HCT116 (cell line): ENCODE data around the gene SPSB1. TPM values are rescaled to one million over a fixed set of nuclear protein-coding genes. Genes with fewer than 3 reads are reported as not detected.

Experiments
- ATAC-seq: fragments of 200-7000 bp; cut with Tn5 transposase; 2 replicates; pipeline ENCODE4 v1.9.1; 2020; ENCODE audit warnings: mild to moderate bottlenecking, moderate library complexity
- BruUV-seq: library from RNA; stranded (reverse); fragments of 400-500 nt; replicated peaks from 2 replicates; lab custom pipeline; 2021; lab: Mats Ljungman, UMichigan
- CTCF ChIA-PET: fragments of 300-600 bp; sonication (Branson Sonifier 250); formaldehyde crosslinking; loops from one replicate; lab custom pipeline; 2021; ENCODE audit warnings: antibody characterized with exemption; lab: Charles Lee
- POLR2A ChIA-PET: fragments of 300-600, 350-600 bp; sonication (Branson Sonifier 250); formaldehyde crosslinking; loops from one replicate; lab custom pipeline; 2021; ENCODE audit warnings: antibody characterized with exemption; lab: Charles Lee
- RAD21 ChIA-PET, 2 experiments: fragments of 300-600 bp; sonication (Branson Sonifier 250); formaldehyde crosslinking; loops; one replicate each; lab custom pipeline; 2023; ENCODE audit warnings: low total read pairs in 2 of 2; ENCODE audit not compliant: uncharacterized antibody in 2 of 2, unreplicated experiment in 2 of 2, low non-redundant PET in 1 of 2; lab: Charles Lee
- DNase-seq: peaks from one replicate; pipeline ENCODE4 v3.0.0-alpha.2; 2010; ENCODE audit warnings: low read depth, low spot score
- H2AFZ ChIP-seq: fragments of 200-600 bp; shearing (Covaris generic), sonication (generic); 2 replicates; pipeline ENCODE4 v1.6.1; 2017; ENCODE audit warnings: low read depth, mixed run types, mixed read lengths, antibody characterized with exemption, low read length; ENCODE audit not compliant: poor library complexity, severe bottlenecking
- H3K27ac ChIP-seq: 2 replicates; pipeline ENCODE4 v1.5.1; 2012; ENCODE audit warnings: low read depth, low read length
- H3K27me3 ChIP-seq: fragments of 200-600 bp; sonication (generic); 2 replicates; pipeline ENCODE4 v1.6.1; 2016; ENCODE audit warnings: mixed run types, low read length, mixed read lengths; ENCODE audit not compliant: insufficient read depth
- H3K36me3 ChIP-seq, 2 experiments: fragments of 200-500 bp in 1 of 2; fragments of 200-600 bp in 1 of 2; sonication (Bioruptor generic) in 1 of 2; sonication (generic) in 1 of 2; 2 replicates each; pipeline versions ENCODE4 v1.5.1 to v1.6.1; 2014 to 2016; ENCODE audit warnings: low read length in 2 of 2, inconsistent platforms in 1 of 2, mixed read lengths in 1 of 2, mixed run types in 1 of 2; ENCODE audit not compliant: insufficient read depth in 2 of 2, control insufficient read depth in 1 of 2
- H3K4me1 ChIP-seq, 2 experiments: fragments of 200-600 bp in 1 of 2; sonication (generic) in 1 of 2; 2 replicates each; pipeline versions ENCODE4 v1.5.1 to v1.6.1; 2012 to 2017; ENCODE audit warnings: low read length in 2 of 2, inconsistent platforms in 1 of 2, mild to moderate bottlenecking in 1 of 2, mixed read lengths in 1 of 2, mixed run types in 1 of 2, moderate library complexity in 1 of 2; ENCODE audit not compliant: insufficient read depth in 2 of 2, control insufficient read depth in 1 of 2
- H3K4me2 ChIP-seq: fragments of 200-600 bp; sonication (generic); 2 replicates; pipeline ENCODE4 v1.6.1; 2017; ENCODE audit warnings: mixed run types, low read length, mixed read lengths
- H3K4me3 ChIP-seq, 2 experiments: fragments of 200-600 bp in 1 of 2; sonication (generic) in 1 of 2; replicated peaks in 1 of 2; 2 replicates each; pipeline ENCODE4 v1.5.1; 2011 to 2016; ENCODE audit warnings: low read length in 2 of 2, control low read depth in 1 of 2, low read depth in 1 of 2, mild to moderate bottlenecking in 1 of 2, mixed read lengths in 1 of 2, mixed run types in 1 of 2
- H3K79me2 ChIP-seq: fragments of 200-600 bp; sonication (generic); 2 replicates; pipeline ENCODE4 v1.6.1; 2017; ENCODE audit warnings: mild to moderate bottlenecking, mixed run types, low read length, moderate library complexity, mixed read lengths; ENCODE audit not compliant: insufficient read depth
- H3K9ac ChIP-seq: fragments of 200-600 bp; sonication (generic); 2 replicates; pipeline ENCODE4 v1.6.1; 2016; ENCODE audit warnings: low read length, mixed read lengths
- H3K9me2 ChIP-seq: fragments of 200-600 bp; sonication (generic), shearing (Covaris generic); 2 replicates; pipeline ENCODE4 v1.6.1; 2017; ENCODE audit warnings: mixed run types, mild to moderate bottlenecking, moderate library complexity; ENCODE audit not compliant: insufficient read depth
- H3K9me3 ChIP-seq, 2 experiments: fragments of 200-500 bp in 1 of 2; fragments of 200-600 bp in 1 of 2; sonication (Bioruptor generic) in 1 of 2; sonication (generic) in 1 of 2; 2 replicates each; pipeline ENCODE4 v1.6.1; 2014 to 2017; ENCODE audit warnings: low read length in 2 of 2, mixed read lengths in 2 of 2, inconsistent platforms in 1 of 2, low read depth in 1 of 2, mild to moderate bottlenecking in 1 of 2, mixed run types in 1 of 2, moderate library complexity in 1 of 2; ENCODE audit not compliant: control insufficient read depth in 1 of 2, insufficient read depth in 1 of 2
- H4K20me1 ChIP-seq: fragments of 200-600 bp; sonication (generic), shearing (Covaris generic); 2 replicates; pipeline ENCODE4 v1.6.1; 2017; ENCODE audit warnings: mixed run types, mild to moderate bottlenecking, moderate library complexity; ENCODE audit not compliant: insufficient read depth
- CBX3 ChIP-seq: IDR thresholded peaks from 2 replicates; pipeline ENCODE4 v1.6.1; 2012; ENCODE audit warnings: low read depth
- CEBPB ChIP-seq: IDR thresholded peaks from 2 replicates; pipeline ENCODE4 v1.6.1; 2012; ENCODE audit warnings: low read depth
- EZH2 ChIP-seq: fragments of 200-600 bp; sonication (generic); IDR thresholded peaks from 2 replicates; pipeline ENCODE4 v1.6.1; 2017; ENCODE audit warnings: antibody characterized with exemption, mixed run types
- EZH2phosphoT487 ChIP-seq: fragments of 200-600 bp; IDR thresholded peaks from 2 replicates; pipeline ENCODE4 v1.6.1; 2018; ENCODE audit warnings: antibody characterized with exemption, borderline replicate concordance
- FOSL1 ChIP-seq: IDR thresholded peaks from 2 replicates; pipeline ENCODE4 v1.6.1; 2012; ENCODE audit warnings: low read depth
- JUND ChIP-seq: IDR thresholded peaks from 2 replicates; pipeline ENCODE4 v1.6.1; 2012
- SIN3A ChIP-seq: IDR thresholded peaks from 2 replicates; pipeline ENCODE4 v1.6.1; 2012; ENCODE audit warnings: low read depth
- SRF ChIP-seq: IDR thresholded peaks from 2 replicates; pipeline ENCODE4 v1.6.1; 2012; ENCODE audit warnings: low read depth
- YY1 ChIP-seq: IDR thresholded peaks from 2 replicates; pipeline ENCODE4 v1.6.1; 2011; ENCODE audit warnings: low read length, low read depth, moderate library complexity, mild to moderate bottlenecking; ENCODE audit not compliant: insufficient replicate concordance; ENCODE audit errors: extremely low read depth
- ZBTB33 ChIP-seq: IDR thresholded peaks from 2 replicates; pipeline ENCODE4 v1.6.1; 2011; ENCODE audit warnings: mild to moderate bottlenecking, low read length, moderate library complexity; ENCODE audit not compliant: insufficient replicate concordance; ENCODE audit errors: extremely low read depth
- ZNF274 ChIP-seq: fragments of 200-500 bp; sonication (Bioruptor generic); IDR thresholded peaks from 2 replicates; pipeline ENCODE4 v1.6.1; 2014; ENCODE audit warnings: mild to moderate bottlenecking, low read depth, low read length, inconsistent platforms
- intact Hi-C: fragments of 100-400 bp; cut with micrococcal nuclease; formaldehyde crosslinking; loops from 2 replicates; pipeline ENCODE4 v1.10.0; 2022
- total RNA-seq: library from RNA; stranded (reverse); gene quantifications from one replicate; pipeline ENCODE4 v1.2.1, GENCODE V29; 2021; ENCODE audit not compliant: unreplicated experiment

SPSB1 gene
- total RNA-seq, 1 experiment from 2014 or later = 10.8 TPM

DNA sequence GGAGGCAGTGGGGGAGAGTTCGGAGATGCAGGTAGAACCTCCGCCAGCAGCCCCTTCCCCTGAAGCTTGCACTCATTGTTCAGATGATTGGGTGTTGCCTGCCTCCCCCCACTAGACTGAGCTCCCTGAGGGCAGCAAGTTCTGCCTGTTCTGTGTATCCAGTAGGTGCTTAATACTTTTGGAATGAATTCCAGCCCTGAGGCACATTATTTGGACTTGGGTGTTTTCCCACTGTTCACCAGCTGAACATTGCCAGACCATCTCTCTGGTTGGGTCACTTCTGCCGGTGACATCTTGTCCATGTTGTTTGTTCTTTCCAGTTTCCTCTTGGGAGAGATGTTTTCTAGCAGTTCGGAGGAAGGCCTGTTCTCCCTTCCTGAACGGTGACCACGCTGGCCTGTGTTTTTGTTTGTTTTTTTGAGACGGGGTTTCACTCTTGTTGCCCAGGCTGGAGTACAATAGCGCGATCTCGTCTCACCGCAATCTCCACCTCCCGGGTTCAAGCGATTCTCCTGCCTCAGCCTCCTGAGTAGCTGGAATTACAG, 48.7 kb downstream of the SPSB1 start:
- ATAC-seq = no peak
- intact Hi-C loops = no loop called here
- POLR2A ChIA-PET = no interaction called here
- H3K9ac ChIP-seq = no peak overlapping the region
- H3K27ac ChIP-seq = no peak overlapping the region
- no peaks in the 10 kb centered on the region for H3K9me2 ChIP-seq
- no TSS peak for BruUV-seq
- H4K20me1 ChIP-seq = no peaks in the 10 kb centered on the region
- H3K4me3 ChIP-seq = no peak overlapping the region
- no peak overlapping the region for H3K4me2 ChIP-seq
- RAD21 ChIA-PET = no interaction called here
- CTCF ChIA-PET = no interaction called here
- no peak for DNase-seq
- H3K4me1 ChIP-seq = no peaks in the 10 kb centered on the region
- H3K79me2 ChIP-seq = peaks cover 4% of the 10 kb centered on the region; the same call in 1 of the 2 replicates
- no peaks in the 10 kb centered on the region for H3K36me3 ChIP-seq
- TF ChIP-seq JUND = no peak
- no peak for TF ChIP-seq EZH2phosphoT487
- TF ChIP-seq CBX3 = no peak
- TF ChIP-seq YY1 = no peak
- TF ChIP-seq ZBTB33 = no peak
- TF ChIP-seq CEBPB = no peak
- no peak for TF ChIP-seq SRF
- no peak for TF ChIP-seq SIN3A
- no peak for TF ChIP-seq FOSL1
- no peak for TF ChIP-seq ZNF274
- no peak for TF ChIP-seq EZH2
- H3K27me3 ChIP-seq = no peaks in the 10 kb centered on the region
- no peak overlapping the region for H2AFZ ChIP-seq
- H3K9me3 ChIP-seq = no peaks in the 10 kb centered on the region
